Urothelium cell line (cell line): ENCODE results near the gene VPS72.

ENCODE experiments used
- DNase-seq: peaks from one replicate; pipeline ENCODE4 v3.0.0; 2011; ENCODE audit warnings: low spot score, mixed read lengths
- FAIRE-seq: peaks from 2 replicates; lab custom pipeline; 2011; peaks lifted over from hg19 to GRCh38; lab: Jason Lieb, UNC

VPS72 gene

DNA sequence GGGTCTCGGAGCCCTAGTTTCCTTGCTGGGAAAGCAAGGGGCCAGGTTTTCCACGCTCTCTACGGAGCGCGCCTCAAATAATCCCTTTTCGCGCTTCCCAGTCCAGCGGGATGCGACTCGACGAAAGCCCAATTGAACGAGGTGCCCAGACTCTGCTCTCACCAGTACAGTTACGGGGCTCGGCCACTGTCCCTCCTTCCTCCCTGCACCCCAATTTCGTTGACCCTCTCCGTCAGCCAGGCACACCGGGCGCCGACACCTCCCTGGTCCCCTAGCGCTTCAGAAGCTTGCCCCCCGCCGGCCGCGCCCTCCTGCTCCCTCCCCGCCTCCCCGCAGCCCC is 44.0 kb downstream of the VPS72 start:
- DNase-seq = no peak

DNA sequence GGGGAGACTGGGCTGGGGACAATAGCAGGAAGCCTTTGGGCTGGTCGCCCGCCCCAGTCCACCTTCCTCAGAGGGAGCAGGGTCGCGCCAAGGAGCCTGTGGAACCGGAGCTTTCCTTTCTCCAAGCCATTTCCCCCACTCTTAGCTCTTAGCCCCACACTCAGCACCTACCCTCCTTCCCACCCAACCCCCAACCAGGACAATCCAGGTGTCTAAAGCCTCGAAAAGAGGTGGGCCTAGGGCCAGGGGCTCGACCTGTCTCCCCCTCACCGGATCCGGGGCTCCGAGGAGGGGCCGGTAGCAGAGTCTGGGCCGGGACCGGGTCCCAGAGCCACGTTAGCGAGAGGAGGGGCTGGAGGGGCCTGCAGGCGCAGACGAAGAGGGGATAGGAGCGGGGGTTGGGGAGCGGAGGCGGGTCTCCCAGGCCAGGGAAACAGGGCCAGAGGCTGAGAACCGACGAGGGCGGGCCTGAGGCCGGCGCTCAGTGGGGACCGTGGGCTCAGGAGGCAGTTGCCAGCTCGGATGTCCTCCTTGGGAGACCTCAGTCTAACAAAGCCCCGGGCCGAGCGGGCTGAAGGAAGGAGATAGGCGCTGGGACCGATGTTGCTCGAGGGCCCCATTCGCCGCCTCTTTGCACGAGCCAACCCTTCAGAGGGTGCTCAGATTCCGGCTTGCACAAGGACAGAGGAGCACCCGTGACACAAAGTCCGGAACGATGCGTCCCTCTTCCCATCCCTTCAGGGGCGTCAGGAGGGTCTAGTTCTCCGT is 44.5 kb downstream of the VPS72 start:
- DNase-seq = no peak
- FAIRE-seq = no peak

More for the DNA sequence above, 44.0 kb downstream of the VPS72 start:
- FAIRE-seq = no peak

GRCh38 chr1:151144474-151145303 is 45.3 kb downstream of the VPS72 start:
- no peak for FAIRE-seq
- no peak for DNase-seq

DNA sequence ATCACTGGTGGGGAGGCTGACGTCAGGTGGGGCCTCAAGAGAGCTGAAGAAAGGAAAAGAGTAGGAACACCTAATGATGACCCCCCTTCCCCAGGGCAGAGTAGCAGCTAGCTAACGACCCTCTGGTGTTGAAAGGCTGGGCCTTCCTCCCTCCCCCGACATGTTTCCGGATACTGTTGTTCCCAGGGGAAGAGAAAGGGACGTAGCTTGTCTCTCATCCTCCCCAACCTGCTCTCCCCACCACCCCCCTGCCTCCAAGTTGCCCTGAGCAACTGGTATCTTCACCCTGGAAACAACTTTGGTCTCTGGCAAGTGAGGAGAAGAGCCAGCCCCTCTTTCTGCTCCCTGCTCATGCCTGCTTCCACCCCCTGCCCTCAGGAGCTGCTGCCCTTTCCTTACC is 46.0 kb downstream of the VPS72 start:
- FAIRE-seq = no peak
- no peak for DNase-seq

- no peak for FAIRE-seq
- no peak for DNase-seq
Measured at GRCh38 chr1:151143057-151143435, 47.0 kb downstream of the VPS72 start.

- no peak for DNase-seq
Measured at GRCh38 chr1:151142411-151143056, 47.5 kb downstream of the VPS72 start.

GRCh38 chr1:151137789-151138188 is 52.2 kb downstream of the VPS72 start:
- FAIRE-seq (no peak), DNase-seq (no peak)

More at GRCh38 chr1:151142411-151143056, 47.5 kb downstream of the VPS72 start:
- FAIRE-seq = no peak

DNA sequence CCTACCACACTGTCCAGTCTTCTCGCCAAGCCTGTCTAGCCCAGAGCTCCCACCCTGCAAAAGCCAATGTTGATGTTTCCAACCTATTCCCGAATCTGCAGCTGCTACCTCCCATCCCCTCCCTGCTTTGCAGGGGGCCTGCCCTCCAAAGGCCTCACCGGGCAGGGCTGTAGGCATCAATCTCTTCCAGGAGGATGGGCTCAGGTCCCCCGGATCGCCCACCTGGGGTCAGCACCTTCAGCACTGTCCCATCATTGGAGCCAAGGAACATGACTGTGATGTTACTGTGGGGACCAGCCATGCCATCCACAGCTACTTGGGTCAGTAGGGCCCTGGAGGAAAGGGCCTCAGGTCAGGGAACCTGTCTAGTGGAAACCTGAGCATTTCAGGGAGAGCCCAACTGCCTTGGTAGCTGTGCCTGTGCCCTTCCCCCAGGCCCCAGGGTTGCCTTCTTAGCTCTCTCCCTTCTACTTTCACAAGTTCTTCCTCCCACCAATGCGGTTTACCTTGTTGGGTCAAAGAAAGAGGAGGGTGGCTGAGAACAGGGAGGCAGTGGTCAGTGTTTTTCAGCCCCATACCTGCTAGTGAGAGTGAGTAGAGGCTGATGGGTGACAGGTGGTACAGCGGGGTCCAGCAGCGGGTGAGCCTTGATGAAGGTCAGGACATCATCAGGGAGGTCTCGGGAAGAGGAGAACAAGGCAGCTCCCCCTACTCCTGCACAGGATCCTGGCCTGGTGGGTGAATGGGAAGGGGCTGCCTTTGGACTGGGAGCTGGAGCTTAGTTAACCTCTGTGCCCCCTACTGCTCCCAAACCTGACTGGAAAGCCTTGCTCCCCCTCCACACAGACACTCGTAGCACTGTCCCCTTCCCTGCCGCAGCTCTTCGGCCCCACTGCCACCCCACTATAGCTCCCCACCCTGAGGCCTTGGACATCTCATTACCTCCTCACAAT is 54.3 kb downstream of the VPS72 start:
- FAIRE-seq (no peak), DNase-seq (no peak)

DNA sequence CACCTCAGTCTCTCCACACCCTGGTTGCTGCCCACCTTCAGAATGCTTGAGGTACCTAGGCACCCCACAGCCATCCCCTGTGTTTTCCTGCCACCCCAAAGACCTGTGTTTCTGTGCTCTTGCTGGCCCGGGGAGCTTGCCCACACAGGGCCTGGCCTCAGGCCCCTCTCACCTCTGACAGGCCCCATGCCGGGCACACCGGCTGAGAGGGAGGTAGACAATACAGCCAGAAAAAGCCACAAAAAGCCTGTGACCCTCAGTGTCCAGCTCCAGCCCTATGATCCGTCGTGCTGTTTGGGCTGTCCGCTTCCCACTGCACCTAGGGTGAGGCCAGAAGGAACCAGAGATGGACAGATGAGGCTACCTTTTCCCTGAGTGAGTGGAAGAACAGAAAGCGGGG is 55.0 kb downstream of the VPS72 start:
- DNase-seq = no peak
- FAIRE-seq = no peak

DNA sequence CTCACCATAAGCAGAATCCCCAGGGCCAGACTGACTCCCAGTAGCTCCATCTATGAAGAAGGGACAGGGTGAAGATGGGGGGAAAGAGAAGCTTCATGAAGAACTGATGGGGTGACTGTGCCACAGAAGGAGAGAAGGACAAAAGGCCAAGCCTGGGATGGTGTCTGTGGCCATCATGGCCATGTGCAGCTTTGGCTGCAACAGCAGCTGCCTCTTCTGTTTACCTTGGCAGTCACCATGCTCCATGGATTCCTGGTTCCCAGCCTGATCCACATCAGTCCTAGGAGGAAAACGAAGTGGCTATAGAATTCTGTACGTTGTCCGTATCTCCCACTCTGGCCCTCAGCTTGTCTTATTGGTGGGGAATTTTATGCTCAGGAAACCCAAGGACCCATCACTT is 55.6 kb downstream of the VPS72 start:
- FAIRE-seq = no peak

GRCh38 chr1:151133018-151133806 is 56.8 kb downstream of the VPS72 start:
- FAIRE-seq (no peak), DNase-seq (no peak)

More for the DNA sequence above, 55.6 kb downstream of the VPS72 start:
- no peak for DNase-seq

DNA sequence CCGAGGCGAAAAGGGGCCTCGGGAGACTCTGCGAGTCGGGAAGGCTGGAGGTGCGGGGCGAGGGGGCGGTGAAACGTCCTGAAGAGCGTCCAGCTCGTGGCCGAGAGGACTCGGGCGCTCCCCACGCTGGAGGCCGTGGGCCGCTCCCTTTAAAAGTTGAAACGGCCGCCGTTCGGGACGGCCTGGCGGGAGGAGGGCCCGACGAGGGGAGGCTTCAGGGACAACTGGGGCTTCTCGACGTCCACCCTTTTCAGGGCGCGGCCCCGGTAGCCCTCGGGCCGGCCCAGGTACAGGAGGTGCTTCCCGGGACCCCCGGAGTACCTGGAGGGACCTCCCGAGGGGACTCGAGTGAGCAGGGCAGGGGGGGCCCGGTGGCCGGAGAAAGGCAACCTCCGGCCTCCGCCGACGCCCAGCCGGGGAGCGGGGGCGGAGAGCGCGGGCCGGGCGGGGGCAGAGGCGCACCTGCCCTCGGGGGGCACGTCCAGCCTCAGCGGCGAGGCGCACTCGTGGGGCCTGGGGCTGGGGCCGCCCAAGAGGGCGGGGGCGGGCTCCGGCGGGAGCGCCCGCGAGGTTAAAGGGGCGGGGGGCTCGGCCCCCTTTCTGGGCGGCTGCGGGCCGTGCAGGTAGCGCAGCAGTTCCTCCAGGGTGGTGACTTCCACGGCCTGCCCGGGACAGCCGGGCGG is 57.5 kb downstream of the VPS72 start:
- FAIRE-seq = no peak
- no peak for DNase-seq

DNA sequence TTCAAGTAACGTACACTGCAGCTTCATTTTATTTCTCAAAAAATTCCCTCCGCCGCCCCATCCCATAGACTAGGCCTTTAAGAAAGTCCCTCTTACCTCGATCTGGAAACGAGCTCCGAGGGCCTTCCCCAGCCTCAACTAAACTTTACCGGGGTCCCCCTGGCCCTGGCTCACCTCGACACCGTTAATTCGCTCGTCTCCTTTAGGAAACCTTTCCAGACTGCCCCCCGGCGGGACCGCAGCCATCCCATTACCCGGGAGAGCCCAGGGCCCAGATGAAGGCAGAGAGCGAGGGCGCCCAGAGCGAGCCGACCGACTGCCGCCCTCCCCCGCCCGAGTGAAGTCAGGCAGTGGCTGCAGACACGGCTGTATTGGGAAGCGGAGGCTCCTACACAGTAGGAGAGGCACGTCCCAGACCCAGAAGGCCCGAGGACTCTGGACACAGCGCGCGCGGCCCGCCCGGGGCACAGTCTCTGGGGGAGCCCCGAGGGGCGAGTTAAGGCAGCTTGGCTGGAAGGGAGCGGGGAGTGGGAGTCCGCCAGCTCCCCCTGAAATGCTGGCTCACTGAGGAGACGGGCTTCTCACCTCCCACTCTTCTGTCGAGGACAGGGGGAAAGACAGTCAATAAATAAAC is 58.2 kb downstream of the VPS72 start:
- no peak for DNase-seq
- no peak for FAIRE-seq

GRCh38 chr1:151130987-151131586 is 58.9 kb downstream of the VPS72 start:
- FAIRE-seq = no peak
- no peak for DNase-seq

GRCh38 chr1:151128800-151129199 is 61.2 kb downstream of the VPS72 start:
- FAIRE-seq (no peak), DNase-seq (no peak)
